Stimulated activated CD4-positive, alpha-beta T cell treated with anti-CD3 and anti-CD28 coated beads, Interleukin-12 subunit alpha, Interleukin-12 subunit beta, amount 100 ng/mL, for 24 hours (primary cell): ENCODE results near the gene TMEM129.

Experiments
- DNase-seq, 2 experiments: peaks; one replicate each; pipeline ENCODE4 v3.0.0-alpha.2; 2020; ENCODE audit warnings: low read depth in 2 of 2

The TMEM129 gene, protein sequence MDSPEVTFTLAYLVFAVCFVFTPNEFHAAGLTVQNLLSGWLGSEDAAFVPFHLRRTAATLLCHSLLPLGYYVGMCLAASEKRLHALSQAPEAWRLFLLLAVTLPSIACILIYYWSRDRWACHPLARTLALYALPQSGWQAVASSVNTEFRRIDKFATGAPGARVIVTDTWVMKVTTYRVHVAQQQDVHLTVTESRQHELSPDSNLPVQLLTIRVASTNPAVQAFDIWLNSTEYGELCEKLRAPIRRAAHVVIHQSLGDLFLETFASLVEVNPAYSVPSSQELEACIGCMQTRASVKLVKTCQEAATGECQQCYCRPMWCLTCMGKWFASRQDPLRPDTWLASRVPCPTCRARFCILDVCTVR

DNA sequence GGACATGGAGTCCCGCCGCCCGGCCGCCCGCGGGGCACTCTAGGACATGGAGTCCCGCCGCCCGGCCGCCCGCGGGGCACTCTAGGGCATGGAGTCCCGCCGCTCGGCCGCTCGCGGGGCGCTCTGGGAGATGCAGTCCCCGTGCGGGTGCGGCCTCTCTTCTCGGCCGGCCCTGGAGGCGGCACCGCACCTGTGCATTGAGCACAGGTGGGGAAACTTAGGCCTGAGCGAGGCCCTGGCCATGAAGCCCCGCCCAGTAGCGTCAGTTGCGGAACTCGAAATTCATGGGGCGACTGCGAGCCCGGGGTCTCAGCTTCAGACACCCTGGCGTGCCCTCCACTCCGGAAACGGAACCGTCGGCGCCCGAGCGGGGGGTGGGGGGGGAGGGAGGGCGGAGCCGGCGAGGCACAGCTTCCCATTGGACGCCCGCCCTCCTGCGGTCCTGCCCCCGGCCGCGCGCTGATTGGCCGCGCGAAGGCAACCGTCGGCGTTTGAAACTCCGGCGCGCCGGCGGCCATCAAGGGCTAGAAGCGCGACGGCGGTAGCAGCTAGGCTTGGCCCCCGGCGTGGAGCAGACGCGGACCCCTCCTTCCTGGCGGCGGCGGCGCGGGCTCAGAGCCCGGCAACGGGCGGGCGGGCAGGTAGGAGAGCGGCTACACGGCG lies at the start of gene TMEM129, which contains the start of gene TACC3:
TSS of gene TMEM129 (minus strand) at position 321 of the 663 bp plus-strand sequence. CDS start 486 bp downstream, outside the sequence.
TSS of gene TACC3 (plus strand) at position 519 of the 663 bp plus-strand sequence. CDS start 1,901 bp downstream, outside the sequence.
- peak; percentile 89 for DNase-seq

DNA sequence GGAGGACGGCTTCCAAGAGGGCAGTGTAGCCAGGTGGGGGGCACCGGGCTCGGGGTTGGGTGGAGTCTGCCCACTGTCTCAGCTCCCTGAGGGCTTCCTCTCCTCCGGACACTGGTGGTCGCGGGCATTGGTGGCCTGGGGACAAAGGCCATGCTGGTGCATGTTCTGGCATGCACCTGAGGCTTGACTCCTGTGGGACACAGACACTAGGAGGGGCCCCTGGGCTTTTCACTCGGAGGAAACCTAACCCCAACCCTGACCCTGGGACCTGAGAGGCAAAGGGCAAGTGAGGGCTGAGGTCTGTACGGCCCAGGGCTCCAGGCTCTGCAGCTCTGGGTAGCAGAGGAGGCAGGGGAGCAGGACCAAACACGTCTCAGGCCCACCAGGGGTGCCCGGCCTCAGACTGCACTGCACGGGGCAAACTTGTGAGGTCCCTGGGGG lies 49.7 kb upstream of the TMEM129 start:
- no peak for DNase-seq

DNA sequence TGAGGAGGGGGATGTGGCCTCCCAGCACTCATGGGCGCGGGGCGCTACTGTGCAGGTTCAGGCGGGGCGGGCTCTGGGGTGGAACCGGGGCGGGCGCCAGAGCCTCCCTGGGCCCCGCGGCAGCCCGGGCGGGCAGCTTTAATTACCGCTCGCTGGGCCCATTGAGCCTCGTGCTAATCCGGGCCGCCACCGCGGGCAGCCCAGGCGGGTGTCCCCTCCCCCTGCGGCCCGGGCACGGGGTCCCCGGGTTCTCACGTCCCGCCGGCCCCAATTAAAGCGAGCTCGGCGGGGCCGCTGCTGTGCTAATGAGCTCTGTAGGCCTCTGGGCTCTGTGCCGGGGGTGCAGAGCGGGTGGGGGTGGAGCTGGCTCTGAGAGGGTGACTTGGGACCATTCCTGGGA lies 49.1 kb upstream of the TMEM129 start:
- DNase-seq, result no peak

DNA sequence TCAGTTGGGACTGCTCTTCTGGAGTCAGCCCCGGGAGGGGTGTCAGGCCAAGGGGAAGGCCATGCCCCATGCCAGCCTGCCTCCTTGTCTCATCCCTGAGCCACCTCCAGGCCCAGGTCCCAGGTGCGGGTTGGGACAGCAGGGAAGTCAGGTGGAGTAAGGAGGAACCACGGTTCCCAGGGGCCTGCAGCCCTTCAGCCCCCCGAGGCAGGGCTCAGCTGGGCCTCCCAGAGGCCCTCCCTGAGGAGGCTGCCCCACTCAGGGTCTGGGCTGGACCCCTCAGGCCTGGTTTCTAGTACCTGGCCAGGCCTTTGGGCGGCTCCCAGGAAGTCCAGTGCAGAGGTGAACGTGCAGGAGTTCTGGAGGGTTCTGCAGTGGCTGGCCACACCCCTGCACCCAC lies 48.6 kb upstream of the TMEM129 start:
- DNase-seq, result no peak

DNA sequence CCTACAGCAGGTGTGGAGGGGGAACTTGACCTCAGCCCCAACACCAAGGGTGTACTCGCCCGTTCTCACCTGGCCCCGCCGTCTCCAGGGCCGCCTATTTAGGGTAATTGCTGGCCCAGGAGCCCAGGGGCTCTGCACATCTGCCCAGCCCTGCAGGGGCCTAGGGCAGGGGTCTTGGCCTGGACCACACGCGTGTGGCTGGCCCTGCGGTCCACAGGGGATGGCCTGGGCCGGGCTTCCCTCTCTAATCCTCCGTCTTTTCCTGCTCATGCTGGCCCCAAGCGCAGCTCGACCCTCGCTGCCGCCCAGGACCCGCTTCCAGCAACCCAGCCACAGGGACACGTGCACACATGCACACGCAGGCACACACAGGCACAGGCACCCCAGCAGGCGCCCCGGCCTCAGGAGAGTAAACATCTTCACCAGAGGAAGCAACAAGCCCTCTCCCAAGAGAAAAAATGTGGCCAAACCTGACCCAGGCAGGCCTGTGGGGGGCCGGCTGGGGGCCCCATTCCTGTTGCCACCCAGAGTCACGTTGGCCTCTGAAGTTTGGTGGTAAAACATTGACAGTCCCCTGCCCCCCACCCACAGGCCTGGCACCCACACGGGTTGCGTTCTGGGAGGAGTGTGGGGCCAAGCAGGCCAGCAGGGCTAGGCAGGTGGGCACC lies 47.4 kb upstream of the TMEM129 start:
- no peak for DNase-seq

DNA sequence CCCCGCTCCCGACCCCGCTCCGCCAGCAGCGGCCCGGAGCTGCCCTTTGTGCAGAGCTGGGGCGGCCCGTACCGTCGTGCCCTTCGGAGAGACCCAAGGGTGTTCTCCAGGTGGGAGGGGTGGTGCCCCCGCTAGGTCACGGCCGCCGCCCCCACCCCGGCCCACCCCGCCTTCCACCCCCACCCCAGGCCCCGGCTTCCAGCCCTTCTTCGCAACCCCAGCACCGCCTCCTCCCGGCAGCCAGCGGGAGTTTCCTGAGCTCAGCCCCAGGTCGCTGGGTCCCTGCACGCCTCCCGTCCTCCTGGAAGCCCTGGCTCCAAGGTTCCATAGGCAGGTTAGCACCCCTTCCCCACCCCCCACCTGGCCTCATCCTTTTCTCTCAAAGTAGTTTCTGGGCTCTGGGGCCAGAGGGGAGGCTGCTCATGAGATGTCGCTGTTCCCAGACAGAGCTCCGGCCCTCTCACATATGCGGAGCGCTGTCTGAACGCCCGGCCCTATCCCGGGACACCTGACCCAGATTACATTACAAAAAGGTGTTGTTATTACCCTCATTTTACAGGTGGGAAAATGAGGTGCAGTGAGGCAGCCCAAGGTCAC lies 46.7 kb upstream of the TMEM129 start:
- DNase-seq, result no peak

DNA sequence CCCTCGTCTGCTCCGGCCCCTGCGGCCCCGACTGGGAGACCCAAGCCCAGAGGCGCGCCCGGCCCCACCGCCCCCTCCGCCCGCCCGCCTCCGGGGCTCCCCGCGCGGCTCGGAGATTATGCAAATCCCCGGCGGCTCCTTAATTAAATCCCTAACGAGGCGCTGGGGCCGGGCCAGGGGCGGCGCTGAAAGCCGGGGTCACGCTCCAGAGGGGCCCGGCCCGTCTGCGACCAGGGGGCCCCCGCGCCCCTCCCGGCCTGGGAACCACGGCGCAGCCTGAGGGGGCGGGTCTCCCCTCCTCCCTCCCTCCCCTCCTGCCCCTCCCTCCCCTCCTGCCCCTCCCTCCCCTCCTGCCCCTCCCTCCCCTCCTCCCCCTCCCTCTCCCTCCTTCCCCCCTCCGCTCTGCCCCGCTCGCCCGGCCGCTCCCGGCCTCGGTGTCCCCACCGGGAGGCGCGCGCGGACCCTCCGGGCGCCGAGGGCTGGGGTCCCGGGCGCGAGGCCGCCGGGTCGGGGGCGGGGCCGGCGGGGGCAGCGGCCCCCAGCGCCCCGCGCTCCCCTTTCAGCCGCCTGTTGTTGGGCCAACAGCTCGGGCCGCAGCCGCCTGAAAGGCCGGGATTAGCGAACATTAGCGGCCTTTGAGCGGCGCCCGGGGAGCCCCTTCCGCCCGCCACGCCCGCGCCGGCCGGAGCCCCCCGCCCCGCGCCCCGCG lies 46.1 kb upstream of the TMEM129 start:
- no peak for DNase-seq

DNA sequence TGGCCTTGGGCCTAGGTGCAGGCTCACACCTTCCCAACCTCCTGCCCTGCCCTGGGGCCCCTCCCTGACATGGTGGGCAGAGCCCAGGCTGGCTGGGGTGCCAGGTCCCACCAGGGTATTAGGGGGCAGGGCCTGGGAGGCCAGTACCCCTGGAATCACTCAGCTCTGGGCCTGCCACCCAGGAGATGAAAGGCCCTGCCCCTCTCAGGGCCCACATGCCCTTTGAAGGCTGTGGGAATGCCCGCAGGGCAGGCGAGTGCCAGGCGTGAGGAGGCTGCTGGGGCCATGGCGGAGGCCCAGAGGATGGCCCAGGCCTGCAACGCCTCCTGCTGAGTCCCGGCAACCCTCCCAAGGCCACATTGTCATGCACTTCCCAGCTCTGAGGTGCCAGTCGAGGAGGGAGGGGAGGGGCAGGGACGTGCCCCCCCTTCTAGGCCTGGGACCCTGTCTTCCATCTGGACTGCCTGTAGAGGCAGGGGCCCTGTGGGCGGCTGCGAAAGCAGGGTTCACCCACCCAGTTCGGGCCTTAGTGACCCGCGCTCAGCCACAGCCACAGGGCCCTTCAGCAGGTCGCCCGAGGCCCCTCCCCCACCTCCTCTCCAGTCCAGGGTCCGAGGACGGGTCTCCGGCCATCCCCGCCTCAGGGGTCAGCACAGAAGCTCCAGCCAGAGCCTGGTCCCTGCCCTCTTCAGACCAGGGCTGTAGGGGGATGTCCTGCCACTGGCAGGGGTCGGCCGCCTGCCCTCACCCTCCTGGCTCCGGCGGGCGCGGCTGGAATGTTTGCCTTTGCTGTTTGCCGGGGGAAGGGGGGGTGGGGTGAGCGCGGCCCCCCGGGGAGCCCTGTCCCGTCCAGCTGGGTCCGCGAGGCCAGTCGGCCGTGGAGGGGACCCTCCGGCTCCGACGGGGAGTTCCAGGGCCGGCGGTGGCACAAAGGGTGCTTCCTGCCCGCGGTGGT lies 45.3 kb upstream of the TMEM129 start:
- no peak for DNase-seq

DNA sequence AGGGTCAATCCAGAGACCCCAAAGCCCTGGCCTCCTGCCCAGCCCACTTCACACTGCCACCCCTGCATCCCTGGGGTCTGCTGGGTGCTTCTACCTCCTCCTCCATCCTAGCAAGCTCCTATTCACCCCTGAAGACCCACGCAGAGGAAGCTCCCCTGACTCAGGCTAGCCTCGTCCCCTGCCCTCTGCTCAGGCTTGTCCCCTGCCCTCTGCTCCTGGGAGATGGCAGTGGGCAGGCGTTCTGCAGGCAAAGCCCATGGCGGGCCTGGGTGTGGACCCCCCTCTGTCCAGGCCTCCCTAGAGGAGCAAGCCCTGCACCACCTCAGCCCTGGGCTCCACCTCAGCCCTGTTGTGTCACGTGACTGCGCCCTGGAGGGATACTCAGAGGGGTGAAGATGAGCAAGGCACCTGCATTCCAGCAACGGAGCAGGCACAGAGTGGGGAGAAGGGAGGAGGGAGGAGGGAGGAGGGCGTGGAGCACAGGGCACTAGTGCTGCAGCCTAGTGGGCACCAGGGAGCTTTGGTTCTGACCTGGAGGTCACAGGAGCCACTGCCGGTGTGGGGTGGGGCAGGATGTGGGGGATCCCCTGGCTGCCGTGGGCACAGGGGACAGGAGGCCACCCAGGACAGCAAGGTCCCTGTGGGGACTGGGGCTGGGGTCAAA lies 44.4 kb upstream of the TMEM129 start:
- DNase-seq, result no peak

DNA sequence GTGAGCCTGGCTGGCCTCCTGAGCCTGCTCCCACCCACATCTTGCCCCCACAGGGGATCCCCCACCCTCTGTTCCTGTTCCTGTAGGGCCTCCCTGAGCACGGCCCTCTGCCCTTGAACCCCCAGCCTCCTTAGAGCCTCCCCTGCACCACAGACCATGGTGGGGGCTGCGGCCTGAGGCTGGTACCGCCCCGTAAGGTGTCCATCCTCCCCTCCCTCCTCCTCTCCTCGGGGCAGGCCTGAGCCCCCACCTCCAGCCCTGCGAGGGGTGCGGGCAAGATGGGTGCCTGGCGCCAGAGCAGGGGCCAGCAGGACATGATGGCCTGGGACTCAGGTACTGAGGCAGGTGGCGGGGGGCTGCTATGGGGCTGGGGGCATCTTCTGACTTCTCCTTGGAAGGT lies 43.5 kb upstream of the TMEM129 start:
- no peak for DNase-seq

DNA sequence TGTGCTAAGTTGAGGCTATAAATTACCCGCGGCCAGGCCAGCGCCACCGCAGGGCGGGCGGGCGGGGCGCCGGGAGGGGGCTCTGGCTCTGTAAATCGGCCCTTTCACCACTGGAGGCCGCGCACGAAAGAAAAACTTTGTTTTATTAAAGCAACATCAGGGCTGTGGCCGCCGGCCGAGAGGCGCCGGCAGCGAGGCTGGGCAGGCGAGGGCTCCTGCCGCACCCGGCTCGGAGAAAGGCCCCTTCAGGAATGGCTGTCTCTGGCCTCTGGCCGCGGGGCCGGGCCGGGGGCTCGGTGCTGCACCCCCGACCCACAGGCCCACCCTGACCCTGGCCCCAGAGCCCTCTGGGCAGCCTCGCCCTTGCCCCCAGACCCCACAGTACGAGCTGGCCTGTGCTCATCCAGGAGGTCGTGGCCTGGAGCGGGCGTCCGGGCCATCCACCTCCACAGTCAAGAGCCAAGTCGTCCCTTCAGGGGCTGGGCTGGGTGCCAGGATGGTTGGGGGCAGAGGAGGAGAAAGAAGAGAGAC lies 42.5 kb upstream of the TMEM129 start:
- DNase-seq, result no peak

DNA sequence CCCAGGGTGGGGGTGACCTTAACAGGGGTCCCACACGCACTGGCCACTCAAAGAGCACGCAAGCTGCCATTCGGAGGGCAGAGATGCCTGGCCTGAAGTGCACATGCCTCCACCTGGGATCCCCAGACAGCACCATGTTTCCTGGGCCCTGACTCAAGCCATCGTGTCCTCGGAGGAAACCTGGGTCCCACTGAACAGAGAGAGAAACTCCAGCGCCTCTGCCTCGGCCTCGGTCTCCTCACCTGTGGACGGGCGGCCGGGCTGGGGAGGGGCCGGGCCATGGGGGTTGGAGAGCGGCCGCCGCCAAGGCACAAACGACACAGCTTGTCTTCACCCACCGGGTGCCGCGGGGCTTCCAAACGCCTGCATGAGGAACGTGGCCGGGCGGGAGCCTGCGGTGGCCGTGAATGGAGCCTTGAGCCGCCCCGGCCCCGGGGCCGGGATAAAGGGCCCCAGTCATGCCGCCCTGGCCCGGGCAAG lies 42.0 kb upstream of the TMEM129 start:
- no peak for DNase-seq

DNA sequence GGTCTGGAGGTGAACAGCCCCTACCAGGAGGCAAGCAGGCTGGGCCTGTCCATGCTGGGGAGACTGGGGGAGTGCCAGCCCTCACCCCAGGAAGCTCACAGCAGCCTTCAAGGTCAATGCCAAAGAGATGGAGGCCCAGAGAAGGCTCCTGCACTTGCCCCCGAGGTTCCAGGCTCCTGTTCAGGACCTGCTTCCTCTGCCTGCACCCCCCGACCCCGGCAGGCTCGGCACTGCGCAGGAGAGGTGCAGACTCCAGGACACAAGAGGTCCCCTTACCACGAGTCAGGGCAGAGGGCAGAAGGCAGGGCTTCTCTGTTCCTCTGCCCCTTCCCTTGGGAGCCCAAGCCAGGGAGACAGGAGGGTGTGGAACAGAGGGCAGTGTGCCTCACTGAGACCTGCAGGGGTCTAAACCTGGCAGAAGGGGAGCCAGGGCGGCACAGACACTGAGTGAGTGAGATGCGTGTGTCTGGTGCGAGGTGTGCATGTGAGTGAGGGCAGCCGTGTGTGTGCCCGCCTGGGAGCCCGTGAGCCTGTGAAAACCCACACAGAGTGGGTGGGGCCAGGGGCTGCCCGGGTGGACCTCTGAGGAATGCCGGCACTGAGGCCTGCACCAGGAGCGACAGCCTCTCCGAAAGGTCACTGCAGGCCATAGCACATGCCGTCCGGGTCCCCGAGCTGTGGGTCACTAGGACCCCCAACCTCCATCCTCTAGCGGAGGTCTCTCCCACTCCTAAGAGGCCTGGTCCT lies 41.3 kb upstream of the TMEM129 start:
- no peak for DNase-seq

DNA sequence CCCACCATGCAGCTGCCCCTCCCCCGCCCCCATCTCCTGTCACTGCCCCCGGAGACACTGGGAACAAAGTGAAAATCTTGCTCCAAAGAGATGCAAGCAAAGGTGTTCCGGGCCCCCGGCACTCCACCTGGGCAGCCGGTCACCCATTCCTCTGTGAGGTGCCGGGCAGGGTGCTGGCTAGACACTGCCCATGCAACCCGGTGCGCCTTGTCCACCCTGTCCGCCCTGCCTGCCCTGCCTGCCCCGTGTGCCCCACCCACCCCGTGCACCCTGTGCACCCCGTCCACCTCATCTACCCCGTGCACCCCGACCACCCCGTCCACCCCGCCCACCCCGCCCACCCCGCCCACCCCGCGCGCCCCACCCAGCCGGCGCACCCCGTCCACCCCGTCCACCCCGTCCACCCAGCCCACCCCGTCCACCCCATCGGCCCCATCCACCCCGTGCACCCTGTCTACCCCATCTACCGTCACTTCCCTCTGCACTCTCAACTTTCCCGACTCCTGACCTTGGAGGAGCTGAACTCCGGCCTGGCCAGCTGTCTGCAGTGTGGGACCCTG lies 40.1 kb upstream of the TMEM129 start:
- DNase-seq, result no peak

DNA sequence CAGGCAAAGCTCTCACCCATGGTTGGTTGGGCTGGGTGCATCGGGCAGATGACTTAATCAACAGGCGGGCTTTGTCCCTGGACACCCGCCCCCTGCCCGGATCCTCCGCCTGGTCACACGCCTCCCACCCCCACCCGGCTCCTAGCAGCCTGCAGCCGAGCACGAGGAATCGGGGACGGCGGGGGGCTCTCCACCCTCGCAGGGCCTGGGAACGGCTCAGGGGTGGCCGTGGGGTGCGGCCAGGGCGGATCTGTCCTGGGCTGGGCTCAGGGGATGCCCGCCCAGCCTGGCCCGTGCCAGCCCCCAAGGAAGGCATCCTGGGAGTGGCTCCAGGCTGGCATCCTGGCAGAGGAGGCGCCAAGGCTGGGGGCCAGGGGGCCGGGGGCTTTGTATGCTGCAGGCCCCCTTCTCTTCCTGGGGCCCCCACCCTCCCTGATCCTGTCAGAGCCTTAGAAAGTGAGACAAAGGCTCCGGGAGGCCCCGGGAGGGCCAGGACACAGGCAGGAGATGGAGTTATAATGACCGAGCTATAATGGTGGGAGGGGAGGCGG lies 39.5 kb upstream of the TMEM129 start:
- DNase-seq, result no peak

DNA sequence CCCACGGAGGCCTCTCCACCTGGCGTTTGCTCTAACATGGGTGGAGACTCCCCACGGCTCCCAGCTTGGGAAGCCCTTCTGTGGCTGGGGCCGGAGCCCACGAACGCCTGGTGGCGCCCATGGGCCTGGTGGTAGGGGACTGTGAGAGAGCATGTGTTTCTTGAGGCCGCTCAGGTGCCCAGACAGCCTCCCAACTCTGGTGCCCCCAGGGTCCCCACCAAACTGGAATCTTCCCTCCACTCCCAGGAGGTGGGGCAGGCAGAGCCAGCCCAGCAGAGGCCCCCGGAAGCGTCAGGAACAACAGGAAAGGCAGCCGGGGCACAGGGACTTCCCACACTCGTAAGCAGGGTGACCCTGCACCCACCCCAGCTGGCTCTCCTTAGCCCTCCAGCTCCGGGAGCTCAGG lies 38.7 kb upstream of the TMEM129 start:
- DNase-seq, result no peak

DNA sequence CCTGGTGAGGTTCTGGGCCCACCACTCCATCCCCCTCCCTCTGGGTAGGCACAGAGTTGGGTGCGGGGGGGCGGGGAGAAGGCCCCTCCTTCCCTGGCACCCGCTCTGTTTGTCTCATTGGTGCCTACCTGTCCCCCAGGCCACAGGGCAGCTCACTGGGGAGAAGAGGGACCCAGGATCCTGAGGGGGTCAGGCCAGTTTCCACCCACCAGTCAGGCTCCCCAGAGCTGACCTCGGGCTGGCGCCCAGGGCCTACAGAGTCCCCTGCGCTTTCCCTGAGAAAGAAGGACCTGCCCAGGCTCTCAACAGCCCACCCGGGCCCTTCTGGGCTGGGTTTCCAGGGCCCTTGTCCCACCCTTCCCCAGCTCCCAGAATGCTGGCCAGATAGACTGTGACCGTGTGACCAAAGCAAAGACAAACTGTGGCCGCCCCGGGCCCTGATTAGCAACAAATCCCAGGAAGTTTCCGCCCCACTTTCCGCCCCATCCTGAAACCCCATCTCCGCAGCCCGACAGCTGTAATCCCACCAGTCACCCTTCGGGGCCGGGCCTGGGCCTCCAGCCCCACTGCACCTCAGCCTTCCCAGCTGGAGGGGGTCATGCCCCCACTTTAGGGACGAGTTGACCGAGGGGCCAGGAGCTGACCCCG lies 38.2 kb upstream of the TMEM129 start:
- no peak for DNase-seq
